GM04504 (cell line): ENCODE data around the gene PLA2R1.

ENCODE experiments used
- DNase-seq: peaks from one replicate; pipeline ENCODE4 v3.0.0-alpha.2; 2012; ENCODE audit warnings: low read depth

PLA2R1 gene

GRCh38 chr2:160029270-160029628, 33.2 kb downstream of the PLA2R1 start:
- no peak for DNase-seq

- DNase-seq: no peak
Observed at GRCh38 chr2:160028431-160029269, 33.8 kb downstream of the PLA2R1 start.

GRCh38 chr2:160022162-160022561, 40.3 kb downstream of the PLA2R1 start:
- no peak for DNase-seq

- DNase-seq: no peak
Observed at GRCh38 chr2:160019374-160020090, 42.9 kb downstream of the PLA2R1 start.

GRCh38 chr2:160015746-160016145, 46.7 kb downstream of the PLA2R1 start:
- DNase-seq: no peak

GRCh38 chr2:160014227-160014626, 48.2 kb downstream of the PLA2R1 start:
- DNase-seq: no peak

- peak; percentile 50 for DNase-seq
Observed at GRCh38 chr2:160010361-160011145, 51.9 kb downstream of the PLA2R1 start.

- no peak for DNase-seq
Observed at GRCh38 chr2:160007111-160007510, 55.3 kb downstream of the PLA2R1 start.

GRCh38 chr2:160006475-160006874, 55.9 kb downstream of the PLA2R1 start:
- no peak for DNase-seq

GRCh38 chr2:160005908-160006307, 56.5 kb downstream of the PLA2R1 start:
- no peak for DNase-seq

GRCh38 chr2:160005476-160005875, 56.9 kb downstream of the PLA2R1 start:
- DNase-seq: no peak

GRCh38 chr2:159998961-159999360, 63.5 kb downstream of the PLA2R1 start:
- DNase-seq: peak; percentile 61

- DNase-seq: no peak
Observed at GRCh38 chr2:159998243-159998642, 64.2 kb downstream of the PLA2R1 start.

GRCh38 chr2:159996792-159997546, 65.4 kb downstream of the PLA2R1 start:
- DNase-seq: no peak

GRCh38 chr2:159995038-159995437, 67.4 kb downstream of the PLA2R1 start:
- no peak for DNase-seq

GRCh38 chr2:159989249-159989648, 73.2 kb downstream of the PLA2R1 start:
- DNase-seq: no peak

GRCh38 chr2:159988412-159988970, 73.9 kb downstream of the PLA2R1 start:
- DNase-seq: no peak

GRCh38 chr2:159987181-159987580, 75.2 kb downstream of the PLA2R1 start:
- no peak for DNase-seq

- DNase-seq: no peak
Observed at GRCh38 chr2:159985656-159986055, 76.8 kb downstream of the PLA2R1 start.

GRCh38 chr2:159984034-159984433, 78.4 kb downstream of the PLA2R1 start:
- DNase-seq: no peak
